Measurements from ENCODE around the gene NR2E3.

- no peak for TF ChIP-seq JUND (IDR thresholded peaks at IDR 0.05)
- no peak for TF ChIP-seq CTCF (IDR thresholded peaks at IDR 0.05; ENCODE audit: low read depth, low read length, missing input control)
- no peak for TF ChIP-seq FOXA2 (IDR thresholded peaks at IDR 0.05)
- no peak for TF ChIP-seq FOXA1 (IDR thresholded peaks at IDR 0.05)
- TF ChIP-seq NR2F2 (IDR thresholded peaks at IDR 0.05): no peak
- no peak for TF ChIP-seq GABPA (IDR thresholded peaks at IDR 0.05 in 1 of 2, conservative IDR thresholded peaks at IDR 0.05 in 1 of 2)
- no peak for TF ChIP-seq REST (IDR thresholded peaks at IDR 0.05)
- no peak for TF ChIP-seq MAX (IDR thresholded peaks at IDR 0.05)
Measured at GRCh38 chr15:71815301-71815700, 4.9 kb downstream of the NR2E3 start.
